ENCODE data around the gene PIP5KL1. TPM values are rescaled to one million over a fixed set of nuclear protein-coding genes. Genes with fewer than 3 reads are reported as not detected.
A peak's percentile ranks its signal among the peaks of the same experiment; 100 is the strongest.
"Not testable (repeated sequence)": the region's sequence is repeated elsewhere in the genome, so short reads cannot be mapped to it uniquely, and the experiment has no call there.

Gene PIP5KL1
- total RNA-seq, 2 experiments from 2014 or later = 1.5 to 1.9 TPM

DNA sequence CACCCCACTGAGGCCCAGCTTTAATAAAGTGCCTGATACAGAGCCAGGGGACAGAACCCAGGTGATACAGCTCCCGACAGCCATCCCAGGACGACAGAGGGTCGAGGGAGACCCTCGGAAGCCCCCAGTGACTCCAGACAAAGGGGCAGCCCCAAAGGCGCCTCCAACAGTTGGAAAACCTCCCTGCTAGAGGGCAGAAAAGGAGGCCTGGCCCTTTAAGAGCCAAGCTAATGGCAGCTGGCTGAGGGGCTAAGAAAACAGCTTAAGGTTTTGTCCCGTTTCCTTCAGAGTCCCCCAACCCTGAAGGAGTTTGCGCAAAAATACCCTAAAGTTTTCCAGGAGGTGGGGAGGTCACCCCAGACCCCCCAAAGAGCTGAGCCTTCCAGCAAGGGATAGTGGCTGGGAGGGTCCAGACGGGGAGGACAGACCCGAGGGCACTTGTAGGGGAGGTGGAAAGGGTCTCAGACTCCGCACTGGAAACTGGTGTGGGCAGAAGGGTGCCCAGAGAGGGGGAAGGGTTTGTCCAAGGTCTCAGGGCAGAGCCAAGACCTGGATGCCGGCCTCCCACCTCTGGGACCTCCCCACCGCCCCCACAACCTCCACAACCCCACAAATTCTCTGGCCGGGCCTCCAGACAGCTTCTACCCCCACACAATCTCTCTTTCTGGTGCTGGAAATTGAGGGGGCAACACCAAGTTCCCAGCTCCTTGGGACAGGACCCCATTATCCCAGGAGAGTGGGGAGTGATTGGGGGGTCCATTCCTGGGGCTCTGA lies 44.9 kb downstream of the PIP5KL1 start:
- ChIA-PET POLR2A (interaction anchor here (0.6 to 1.4 kb wide), 3 partner anchors 12 to 19 kb away, joined by 3 to 4 read pairs (median 3); no protein-coding TSS in a partner anchor), CTCF (interaction anchor here (1.3 kb wide), 1 partner anchor 16 kb away, joined by 3 read pairs; no protein-coding TSS in a partner anchor)
- no peak overlapping the region for H3K4me3 Mint-ChIP-seq
- H3K27me3 Mint-ChIP-seq = no peaks in the 10 kb centered on the region
- no peaks in the 10 kb centered on the region for H3K9me3 Mint-ChIP-seq
- no peak overlapping the region for H3K27ac Mint-ChIP-seq
- DNase-seq = no peak
- H3K36me3 Mint-ChIP-seq (ENCODE audit: low read depth) = peaks cover 53% of the 10 kb centered on the region
- peaks cover 10% of the 10 kb centered on the region for H3K4me1 Mint-ChIP-seq

DNA sequence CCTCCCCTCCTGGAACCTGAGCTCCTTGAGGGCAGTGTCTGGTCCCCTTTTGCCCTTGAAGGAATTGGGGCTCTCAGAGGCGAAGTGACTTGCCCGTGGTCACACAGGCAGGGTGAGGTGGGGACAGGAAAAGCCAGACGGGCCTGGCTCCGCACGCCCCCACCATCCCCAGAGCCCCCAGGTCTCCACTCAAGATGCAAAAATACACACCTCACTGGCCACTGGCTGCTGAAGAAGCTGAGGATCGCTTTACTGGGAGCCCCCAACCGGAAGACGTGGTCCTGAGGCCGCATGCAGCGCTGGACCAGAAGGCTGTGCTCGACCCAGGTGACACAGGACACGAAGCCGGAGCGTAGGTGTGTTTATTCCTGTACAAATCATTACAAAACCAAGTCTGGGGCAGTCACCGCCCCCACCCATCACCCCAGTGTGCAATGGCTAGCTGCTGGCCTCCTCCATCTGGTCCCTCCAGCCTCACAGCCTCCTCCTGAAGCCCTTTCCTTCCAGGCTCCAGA lies 45.5 kb downstream of the PIP5KL1 start:
- DNase-seq = no peak
- ChIA-PET CTCF (interaction anchor here (1.3 kb wide), 1 partner anchor 15 kb away, joined by 3 read pairs; no protein-coding TSS in a partner anchor), POLR2A (interaction anchor here (0.6 to 1.4 kb wide), 3 partner anchors 13 to 152 kb away, joined by 3 to 4 read pairs (median 3); no protein-coding TSS in a partner anchor)
- Mint-ChIP-seq H3K27ac (no peak overlapping the region), H3K4me1 (peaks cover 10% of the 10 kb centered on the region), H3K9me3 (no peaks in the 10 kb centered on the region), H3K27me3 (no peaks in the 10 kb centered on the region), H3K4me3 (no peak overlapping the region), H3K36me3 (ENCODE audit: low read depth) (peaks cover 46% of the 10 kb centered on the region)

DNA sequence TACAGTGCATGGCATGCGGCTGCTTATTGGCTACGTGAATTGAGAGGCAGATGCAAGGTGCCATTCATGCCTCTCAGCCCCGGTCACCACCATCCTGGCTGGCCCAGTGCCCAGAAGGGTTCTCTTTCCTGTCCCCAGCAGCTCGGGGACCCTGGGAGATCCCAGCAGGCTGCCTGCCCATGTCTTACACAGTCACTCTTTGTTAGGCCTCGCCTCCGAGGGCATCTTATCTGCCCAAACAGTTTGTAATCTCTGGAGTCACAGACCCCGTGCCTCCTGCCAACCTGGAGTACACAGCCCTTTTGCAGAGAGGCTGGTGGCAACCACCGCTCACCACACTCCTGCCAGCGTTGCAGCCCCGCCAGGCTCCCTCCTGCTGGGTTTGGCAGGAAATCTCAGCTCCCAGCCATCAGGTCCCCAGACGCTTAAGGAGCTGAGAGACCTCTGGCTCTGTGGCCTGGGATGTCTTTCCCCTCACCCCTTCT lies 46.1 kb downstream of the PIP5KL1 start:
- ChIA-PET POLR2A (interaction anchor here (0.6 to 1.4 kb wide), 2 partner anchors 14 to 152 kb away, joined by 3 read pairs; no protein-coding TSS in a partner anchor), CTCF (no interaction called here)
- no peaks in the 10 kb centered on the region for H3K27me3 Mint-ChIP-seq
- no peak for DNase-seq
- no peak overlapping the region for H3K27ac Mint-ChIP-seq
- H3K4me1 Mint-ChIP-seq = peaks cover 10% of the 10 kb centered on the region
- no peaks in the 10 kb centered on the region for H3K9me3 Mint-ChIP-seq
- peaks cover 43% of the 10 kb centered on the region for H3K36me3 Mint-ChIP-seq (ENCODE audit: low read depth)
- H3K4me3 Mint-ChIP-seq = no peak overlapping the region

DNA sequence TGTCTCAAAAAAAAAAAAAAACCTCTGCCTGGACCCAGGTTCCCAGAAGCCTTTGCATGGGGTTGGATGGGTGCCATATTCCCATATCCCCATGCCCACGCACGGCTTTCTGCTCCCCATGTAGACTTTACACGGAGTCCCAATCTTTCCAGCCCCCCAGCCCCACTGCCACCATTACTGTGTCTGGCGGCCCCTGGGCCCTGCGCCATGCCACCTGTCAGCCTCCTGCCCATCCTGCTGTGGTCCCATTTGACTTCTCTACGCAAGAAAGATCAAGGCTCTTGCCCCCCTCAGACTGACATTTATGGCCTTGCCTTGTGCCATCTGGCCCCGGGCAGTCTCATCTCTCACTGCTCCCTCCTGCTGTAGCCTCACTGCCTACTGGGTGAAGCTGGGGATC lies 46.6 kb downstream of the PIP5KL1 start:
- H3K36me3 Mint-ChIP-seq (ENCODE audit: low read depth) = peaks cover 43% of the 10 kb centered on the region
- no peak for DNase-seq
- H3K4me1 Mint-ChIP-seq = peaks cover 10% of the 10 kb centered on the region
- H3K9me3 Mint-ChIP-seq = no peaks in the 10 kb centered on the region
- H3K4me3 Mint-ChIP-seq = no peak overlapping the region
- H3K27ac Mint-ChIP-seq = peak overlapping the region; percentile 53
- ChIA-PET CTCF (interaction anchor here (0.6 kb wide), 1 partner anchor 14 kb away, joined by 3 read pairs; no protein-coding TSS in a partner anchor), POLR2A (interaction anchor here (1.4 kb wide), 1 partner anchor 15 kb away, joined by 3 read pairs; no protein-coding TSS in a partner anchor)
- no peaks in the 10 kb centered on the region for H3K27me3 Mint-ChIP-seq

DNA sequence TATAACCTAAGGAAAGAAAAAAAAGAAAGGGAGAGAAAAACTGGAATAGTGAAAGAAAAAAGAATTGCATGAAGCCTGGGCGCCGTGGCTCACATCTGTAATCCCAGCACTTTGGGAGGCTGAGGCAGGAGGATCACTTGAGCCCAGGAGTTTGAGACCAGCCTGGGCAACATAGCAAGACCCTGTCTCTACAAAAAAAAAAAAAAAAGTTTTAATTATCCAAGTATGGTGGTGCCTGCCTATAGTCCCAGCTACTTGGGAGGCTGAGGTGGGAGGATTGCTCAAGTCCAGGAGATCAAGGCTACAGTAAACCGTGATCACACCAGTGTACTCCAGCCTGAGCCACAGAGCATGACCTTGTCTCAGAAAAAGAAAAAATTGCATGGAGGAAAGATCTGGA lies 48.9 kb downstream of the PIP5KL1 start:
- not testable (repeated sequence) for H3K27ac Mint-ChIP-seq, H3K4me3 Mint-ChIP-seq, H3K9me3 Mint-ChIP-seq, DNase-seq, H3K27me3 Mint-ChIP-seq
- Mint-ChIP-seq H3K4me1 (peaks cover 11% of the 10 kb centered on the region), H3K36me3 (ENCODE audit: low read depth) (peaks cover 34% of the 10 kb centered on the region)
- POLR2A ChIA-PET = interaction anchor here (1.4 to 1.7 kb wide), 2 partner anchors 13 to 39 kb away, joined by 3 to 4 read pairs; no protein-coding TSS in a partner anchor
- CTCF ChIA-PET = interaction anchor here (0.7 to 2.9 kb wide), 8 partner anchors 8 to 147 kb away, joined by 3 to 17 read pairs (median 4); partner anchors contain the start of gene TOR2A

DNA sequence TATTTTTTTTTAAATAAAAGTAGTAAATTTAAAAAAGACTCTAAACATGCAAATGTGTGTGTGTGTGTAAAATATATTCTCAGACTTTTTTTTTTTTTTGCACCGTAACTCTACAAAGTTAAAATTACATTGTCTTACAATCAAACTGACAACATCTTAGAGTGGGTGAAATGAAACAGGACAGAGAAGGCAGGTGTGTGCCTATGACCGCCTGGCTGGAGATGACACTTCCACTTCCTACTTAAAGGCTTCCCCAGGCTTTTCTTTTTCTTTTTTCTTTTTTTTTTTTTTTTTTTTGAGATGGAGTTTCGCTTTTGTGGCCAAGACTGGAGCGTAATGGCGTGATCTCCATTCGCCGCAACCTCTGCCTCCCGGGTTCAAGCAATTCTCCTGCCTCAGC lies 50.4 kb downstream of the PIP5KL1 start:
- Mint-ChIP-seq H3K36me3 (ENCODE audit: low read depth) (peaks cover 21% of the 10 kb centered on the region), H3K4me3 (no peak overlapping the region), H3K27ac (no peak overlapping the region), H3K27me3 (no peaks in the 10 kb centered on the region), H3K9me3 (no peaks in the 10 kb centered on the region), H3K4me1 (peaks cover 11% of the 10 kb centered on the region)
- ChIA-PET CTCF (interaction anchor here (1.6 kb wide), 1 partner anchor 10 kb away, joined by 5 read pairs; no protein-coding TSS in a partner anchor), POLR2A (no interaction called here)
- DNase-seq = no peak

DNA sequence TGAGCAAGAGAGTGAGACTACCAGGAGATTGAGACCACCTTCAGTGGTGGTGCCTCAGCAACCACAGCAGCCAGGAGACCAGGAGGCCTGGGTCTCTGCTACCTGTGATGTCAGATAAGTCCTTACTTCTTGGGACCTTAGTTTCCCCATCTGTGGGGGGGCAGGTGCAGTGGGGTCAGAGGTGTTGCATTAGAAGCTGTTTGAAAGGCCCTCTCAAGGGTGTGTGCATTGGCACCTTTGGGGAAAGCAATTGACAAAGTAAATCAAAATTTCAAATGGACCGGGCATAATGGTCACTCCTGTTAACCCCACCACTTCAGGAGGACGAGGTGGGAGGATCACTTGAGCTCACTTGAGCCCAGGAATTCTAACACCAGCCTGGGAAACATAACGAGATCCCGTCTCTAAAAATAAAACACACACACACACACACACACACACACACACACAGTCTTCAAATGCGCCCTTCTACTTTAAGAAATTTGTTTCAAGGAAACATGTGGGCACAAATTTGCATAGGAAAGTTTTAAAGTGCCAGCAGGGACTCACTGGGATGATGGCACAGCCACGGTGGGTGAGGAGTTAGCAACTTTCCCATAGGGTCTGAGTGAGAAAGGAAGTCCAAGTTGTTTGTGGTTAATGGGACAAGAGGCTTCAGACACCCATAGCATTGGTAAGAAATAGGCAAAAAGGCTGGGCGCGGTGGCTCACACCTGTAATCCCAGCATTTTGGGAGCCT lies 51.8 kb downstream of the PIP5KL1 start:
- peaks cover 2% of the 10 kb centered on the region for H3K4me1 Mint-ChIP-seq
- ChIA-PET POLR2A (interaction anchor here (0.8 kb wide), 1 partner anchor 9 kb away, joined by 4 read pairs; no protein-coding TSS in a partner anchor), CTCF (interaction anchor here (0.6 to 0.7 kb wide), 2 partner anchors 66 to 614 kb away, joined by 3 to 8 read pairs; no protein-coding TSS in a partner anchor)
- H3K9me3 Mint-ChIP-seq = no peaks in the 10 kb centered on the region
- peaks cover 7% of the 10 kb centered on the region for H3K36me3 Mint-ChIP-seq (ENCODE audit: low read depth)
- no peak overlapping the region for H3K27ac Mint-ChIP-seq
- H3K4me3 Mint-ChIP-seq = no peak overlapping the region
- DNase-seq = no peak
- no peaks in the 10 kb centered on the region for H3K27me3 Mint-ChIP-seq

DNA sequence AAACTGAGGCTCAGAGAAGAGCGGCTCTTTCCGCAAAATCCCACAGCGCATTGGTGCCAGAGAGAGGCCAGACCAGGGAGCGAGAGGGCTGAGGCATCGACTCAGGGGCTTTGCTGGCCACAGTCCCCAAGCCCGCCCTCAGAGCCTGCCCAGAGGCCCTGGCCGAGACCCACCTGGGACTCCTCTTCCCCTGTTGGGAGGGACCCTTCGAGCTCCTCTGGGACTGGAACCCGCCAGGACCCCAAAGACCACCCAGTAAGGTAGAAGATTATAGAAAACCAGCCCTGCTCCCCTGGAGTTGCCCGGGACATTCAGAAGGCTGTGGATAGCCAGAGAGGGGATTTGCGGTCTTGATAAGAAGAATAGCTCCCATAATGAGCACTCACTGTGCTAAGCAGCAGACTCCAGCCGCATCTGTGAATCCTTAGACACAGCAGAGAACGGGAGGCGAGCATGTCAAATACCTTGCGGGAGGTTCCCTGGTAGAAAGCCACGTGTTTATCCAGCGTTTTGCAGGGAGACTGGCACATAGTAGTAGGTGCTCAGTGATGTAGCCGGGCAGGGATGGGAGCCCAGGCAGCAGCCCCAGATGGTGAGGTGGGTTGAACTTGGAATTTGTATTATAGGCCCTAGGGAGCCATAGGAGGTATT lies 52.5 kb downstream of the PIP5KL1 start:
- H3K27ac Mint-ChIP-seq = no peak overlapping the region
- H3K4me1 Mint-ChIP-seq = peaks cover 2% of the 10 kb centered on the region
- ChIA-PET POLR2A (interaction anchor here (0.8 kb wide), 1 partner anchor 8 kb away, joined by 4 read pairs; no protein-coding TSS in a partner anchor), CTCF (interaction anchor here (0.6 kb wide), 1 partner anchor 615 kb away, joined by 3 read pairs; no protein-coding TSS in a partner anchor)
- H3K4me3 Mint-ChIP-seq = no peak overlapping the region
- H3K9me3 Mint-ChIP-seq = no peaks in the 10 kb centered on the region
- DNase-seq = no peak
- peaks cover 7% of the 10 kb centered on the region for H3K36me3 Mint-ChIP-seq (ENCODE audit: low read depth)
- H3K27me3 Mint-ChIP-seq = no peaks in the 10 kb centered on the region

DNA sequence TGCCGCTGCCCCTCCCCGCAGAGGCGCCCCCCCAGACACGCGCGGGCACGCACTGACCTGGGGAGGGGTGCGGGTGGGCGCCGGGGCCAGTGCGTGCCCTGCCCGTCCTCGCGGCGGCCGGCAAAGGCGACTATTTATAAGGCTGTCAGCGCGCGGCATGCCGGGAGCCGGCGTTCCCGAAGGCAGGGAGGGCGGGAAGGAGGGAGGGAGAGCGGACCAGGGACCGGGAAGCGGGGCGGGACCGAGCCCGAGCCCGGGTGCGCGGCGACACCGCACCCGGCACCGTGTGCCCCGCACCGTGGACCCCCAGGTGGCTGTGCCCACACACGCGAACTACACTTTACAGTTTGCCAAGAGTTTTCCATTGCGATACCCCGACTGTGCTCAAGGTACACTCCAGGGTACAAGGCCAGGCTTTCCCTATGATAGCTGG lies 53.0 kb downstream of the PIP5KL1 start, which contains the start of gene AK1:
AK1 (minus strand) TSS at position 110 of the 433 bp plus-strand sequence. CDS start 3,058 bp downstream, outside the sequence.
- H3K9me3 Mint-ChIP-seq = no peaks in the 10 kb centered on the region
- POLR2A ChIA-PET = no interaction called here
- H3K4me1 Mint-ChIP-seq = peaks cover 2% of the 10 kb centered on the region
- DNase-seq = no peak
- H3K27me3 Mint-ChIP-seq = no peaks in the 10 kb centered on the region
- H3K27ac Mint-ChIP-seq = no peak within 1 kb of the TSS
- peaks cover 7% of the 10 kb centered on the region for H3K36me3 Mint-ChIP-seq (ENCODE audit: low read depth)
- CTCF ChIA-PET = no interaction called here
- no peak within 1 kb of the TSS for H3K4me3 Mint-ChIP-seq

DNA sequence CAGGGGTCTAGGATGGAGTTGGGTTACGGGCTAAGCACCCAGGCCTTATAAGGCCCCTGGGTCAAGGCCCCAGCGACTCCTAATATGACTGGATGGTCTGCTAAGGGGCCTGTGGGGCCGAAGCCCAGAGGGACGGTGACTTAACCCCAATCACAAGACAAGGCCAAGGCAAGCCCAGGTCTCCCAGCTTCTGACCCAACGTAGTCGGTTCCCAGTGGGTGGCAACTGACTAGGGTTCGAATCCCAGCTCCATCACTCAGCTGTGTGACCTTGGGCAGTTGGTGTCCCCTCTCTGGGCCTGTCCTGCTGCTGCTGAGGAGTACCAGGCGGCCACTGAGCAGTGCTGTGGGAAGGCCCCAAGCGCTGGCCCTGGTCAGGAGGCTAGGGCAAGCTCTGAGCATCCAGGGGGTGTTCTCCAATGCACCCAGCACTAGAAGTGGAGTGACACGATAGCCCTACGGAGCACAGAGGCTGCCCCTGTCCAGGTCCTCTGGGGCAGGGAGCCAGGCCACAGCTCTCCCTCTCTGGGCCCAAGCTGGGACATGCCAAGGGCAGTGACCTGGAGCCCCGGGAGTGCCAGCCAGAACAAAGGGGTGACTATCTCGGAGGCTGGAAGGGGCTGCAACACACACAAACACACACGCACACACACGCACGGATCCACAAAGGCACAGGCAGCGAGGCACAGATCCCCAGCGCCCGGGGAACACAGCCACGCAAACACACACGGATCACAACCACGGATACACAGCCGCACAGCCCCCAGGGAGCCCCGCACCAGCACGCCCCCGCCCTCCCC lies 53.6 kb downstream of the PIP5KL1 start:
- no peak for DNase-seq
- Mint-ChIP-seq H3K27me3 (no peaks in the 10 kb centered on the region), H3K4me3 (no peak overlapping the region), H3K9me3 (no peaks in the 10 kb centered on the region), H3K27ac (no peak overlapping the region), H3K4me1 (peaks cover 2% of the 10 kb centered on the region), H3K36me3 (ENCODE audit: low read depth) (peaks cover 7% of the 10 kb centered on the region)
- ChIA-PET POLR2A (no interaction called here), CTCF (interaction anchor here (0.5 kb wide), 1 partner anchor 12 kb away, joined by 3 read pairs; no protein-coding TSS in a partner anchor)

DNA sequence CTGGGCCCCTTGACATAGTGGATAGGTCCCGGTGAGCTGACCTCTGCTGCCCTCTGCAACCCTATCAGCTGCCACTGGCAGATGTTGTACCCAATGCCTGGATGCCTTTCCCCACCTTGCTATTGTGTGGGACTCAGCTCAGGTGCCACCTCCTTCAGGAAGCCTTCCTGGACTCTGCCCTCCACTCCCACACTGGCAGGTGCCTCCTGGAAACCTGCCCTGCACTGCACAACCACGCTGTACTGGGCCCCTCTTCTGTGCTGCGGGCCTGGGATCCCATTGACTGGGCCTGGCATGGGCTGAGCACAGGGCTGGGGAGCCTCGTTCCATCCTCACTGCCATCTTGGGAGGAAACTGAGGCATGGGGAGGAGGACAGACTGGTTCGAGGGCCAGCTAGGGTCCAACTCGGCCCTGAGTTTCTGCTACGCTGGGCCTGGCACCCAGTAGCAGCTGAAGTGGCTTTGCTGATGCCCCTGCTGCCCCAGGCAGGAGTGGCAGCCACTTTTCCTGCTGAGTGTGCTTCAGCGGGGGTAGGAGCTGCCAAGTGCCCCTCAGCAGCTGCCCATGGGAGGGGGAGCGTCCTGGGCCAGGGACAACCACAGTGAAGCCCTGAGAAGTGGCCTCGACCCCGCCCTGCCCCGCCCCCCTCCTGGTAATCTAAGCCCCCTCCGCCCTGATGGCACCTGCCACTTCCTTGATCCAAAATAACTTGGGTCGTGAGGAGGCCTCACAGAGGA lies 54.4 kb downstream of the PIP5KL1 start:
- Mint-ChIP-seq H3K27me3 (no peaks in the 10 kb centered on the region), H3K27ac (no peak overlapping the region), H3K36me3 (ENCODE audit: low read depth) (peaks cover 6% of the 10 kb centered on the region), H3K4me3 (no peak overlapping the region), H3K4me1 (peaks cover 2% of the 10 kb centered on the region), H3K9me3 (no peaks in the 10 kb centered on the region)
- ChIA-PET POLR2A (no interaction called here), CTCF (interaction anchor here (0.5 kb wide), 1 partner anchor 12 kb away, joined by 3 read pairs; no protein-coding TSS in a partner anchor)
- DNase-seq = no peak
